A549 (cell line): ENCODE results near the gene FAM124B. TPM values are rescaled to one million over a fixed set of nuclear protein-coding genes. Genes with fewer than 3 reads are reported as not detected.
A peak's percentile ranks its signal among the peaks of the same experiment; 100 is the strongest.

Source experiments
- ATAC-seq, 2 experiments: fragments of 200-7000 bp in 1 of 2; fragments of >200 bp in 1 of 2; cut with Nextera tagmentation in 1 of 2; cut with Tn5 transposase in 1 of 2; 3 replicates each; pipeline versions ENCODE4 v1.8.0 to v1.9.1; 2018 to 2020; ENCODE audit warnings: mild to moderate bottlenecking in 1 of 2, moderate library complexity in 1 of 2
- CTCF ChIA-PET: fragments of 300-600 bp; sonication (Branson Sonifier 250); formaldehyde crosslinking; extraction: SDS; loops from one replicate; lab custom pipeline; 2021; ENCODE audit warnings: antibody characterized with exemption, inconsistent platforms; lab: Yijun Ruan, JAX
- POLR2A ChIA-PET: fragments of 350-600 bp; formaldehyde crosslinking; extraction: SDS; loops from one replicate; lab custom pipeline; 2021; ENCODE audit warnings: antibody characterized with exemption, inconsistent platforms; lab: Yijun Ruan, JAX
- DNase-seq, 2 experiments: peaks; one replicate each; pipeline versions ENCODE4 v3.0.0 to v3.0.0-alpha.2; 2011 to 2016; ENCODE audit warnings: low read depth in 1 of 2, low spot score in 1 of 2
- FAIRE-seq: peaks from 2 replicates; lab custom pipeline; 2011; peaks lifted over from hg19 to GRCh38; lab: Jason Lieb, UNC
- H3K27ac ChIP-seq, 2 experiments: fragments of >200 bp; sonication (Bioruptor Twin); formaldehyde crosslinking; 3 replicates each; pipeline ENCODE4 v1.5.1; 2016 to 2017
- H3K4me1 ChIP-seq: fragments of >200 bp; sonication (Bioruptor Twin); formaldehyde crosslinking; 3 replicates; pipeline ENCODE4 v1.6.1; 2016
- H3K4me2 ChIP-seq: fragments of >200 bp; sonication (Bioruptor Twin); formaldehyde crosslinking; 3 replicates; pipeline ENCODE4 v1.6.1; 2016
- H3K4me3 ChIP-seq: fragments of >200 bp; sonication (Bioruptor Twin); formaldehyde crosslinking; 3 replicates; pipeline ENCODE4 v1.5.1; 2016
- H3K9me3 ChIP-seq: fragments of >200 bp; sonication (Bioruptor Twin); formaldehyde crosslinking; 3 replicates; pipeline ENCODE4 v1.6.1; 2016
- CHD4 ChIP-seq: fragments of 200-600 bp; sonication (generic); IDR thresholded peaks from 2 replicates; pipeline ENCODE4 v1.6.1; 2016; ENCODE audit warnings: antibody characterized with exemption, mild to moderate bottlenecking, borderline replicate concordance
- EHMT2 ChIP-seq: fragments of 200-600 bp; sonication (generic); IDR thresholded peaks from 2 replicates; pipeline ENCODE4 v1.6.1; 2016; ENCODE audit warnings: antibody characterized with exemption, low read depth, mild to moderate bottlenecking, moderate library complexity
- FOSL2 ChIP-seq, 2 experiments: fragments of 450-650 bp in 1 of 2; fragments of >200 bp in 1 of 2; sonication (Bioruptor Twin) in 1 of 2; formaldehyde crosslinking; IDR thresholded peaks; 2 replicates each; pipeline versions ENCODE4 v1.5.0 to v1.6.1; 2016 to 2020; ENCODE audit warnings: mild to moderate bottlenecking in 1 of 2, moderate library complexity in 1 of 2
- FOXS1 ChIP-seq: fragments of 250-450 bp; sonication (Bioruptor Pico); IDR thresholded peaks from 2 replicates; pipeline ENCODE4 v1.5.0; 2020; ENCODE audit warnings: mild to moderate bottlenecking, moderate library complexity
- GATA3 ChIP-seq: IDR thresholded peaks from 2 replicates; pipeline ENCODE4 v1.6.1; 2012; ENCODE audit warnings: borderline replicate concordance
- HDAC2 ChIP-seq: fragments of 200-600 bp; sonication (generic); IDR thresholded peaks from 2 replicates; pipeline ENCODE4 v1.6.1; 2016
- HOXA7 ChIP-seq: fragments of 250-450 bp; sonication (Bioruptor Pico); IDR thresholded peaks from 2 replicates; pipeline ENCODE4 v1.5.0; 2020; ENCODE audit warnings: mild to moderate bottlenecking, moderate library complexity
- MAFK ChIP-seq: fragments of 450-650 bp; IDR thresholded peaks from 2 replicates; pipeline ENCODE4 v1.6.1; 2014; ENCODE audit not compliant: partially characterized antibody
- MAZ ChIP-seq: fragments of 150-350 bp; IDR thresholded peaks from 2 replicates; pipeline ENCODE4 v1.6.1; 2014; ENCODE audit warnings: antibody characterized with exemption, low read depth, low read length, borderline replicate concordance
- MYC ChIP-seq: IDR thresholded peaks from 2 replicates; pipeline ENCODE4 v1.6.1; 2012; ENCODE audit warnings: mild to moderate bottlenecking, inconsistent platforms, low read length, improper control_type of control experiment, borderline replicate concordance
- NFE2L2 ChIP-seq: fragments of 150-350 bp; conservative IDR thresholded peaks from 2 replicates; pipeline ENCODE4 v1.6.1; 2014; ENCODE audit warnings: low read length
- NR3C1 ChIP-seq: fragments of >200 bp; sonication (Bioruptor Twin); formaldehyde crosslinking; IDR thresholded peaks from 3 replicates; pipeline ENCODE4 v1.6.1; 2017
- POLR2A ChIP-seq: IDR thresholded peaks from 2 replicates; pipeline ENCODE4 v1.6.1; 2012; ENCODE audit warnings: mild to moderate bottlenecking, low read length
- RARB ChIP-seq: fragments of 250-450 bp; sonication (Bioruptor Pico); IDR thresholded peaks from 2 replicates; pipeline ENCODE4 v1.8.0; 2021; ENCODE audit warnings: mild to moderate bottlenecking, moderate library complexity
- RCOR1 ChIP-seq: fragments of 150-350 bp; IDR thresholded peaks from 2 replicates; pipeline ENCODE4 v1.6.1; 2014; ENCODE audit warnings: antibody characterized with exemption, low read length, low read depth
- RNF2 ChIP-seq: fragments of 200-600 bp; sonication (generic); IDR thresholded peaks from 2 replicates; pipeline ENCODE4 v1.6.1; 2016; ENCODE audit warnings: low read depth, mild to moderate bottlenecking, antibody characterized with exemption, moderate library complexity, borderline replicate concordance
- SMC3 ChIP-seq: fragments of >200 bp; sonication (Bioruptor Twin); formaldehyde crosslinking; IDR thresholded peaks from 3 replicates; pipeline ENCODE4 v1.6.1; 2018; ENCODE audit warnings: inconsistent platforms
- SREBF2 ChIP-seq: fragments of 450-650 bp; IDR thresholded peaks from 2 replicates; pipeline ENCODE4 v1.6.1; 2014; ENCODE audit warnings: mild to moderate bottlenecking, moderate library complexity
- TFCP2L1 ChIP-seq: fragments of 250-450 bp; sonication (Bioruptor Pico); IDR thresholded peaks from 2 replicates; pipeline ENCODE4 v1.5.0; 2021; ENCODE audit warnings: mild to moderate bottlenecking
- TP53 ChIP-seq: fragments of 250-450 bp; sonication (Bioruptor Pico); IDR thresholded peaks from 2 replicates; pipeline ENCODE4 v1.5.0; 2021; ENCODE audit warnings: mild to moderate bottlenecking, moderate library complexity
- ZC3H11A ChIP-seq: fragments of 450-650 bp; IDR thresholded peaks from 2 replicates; pipeline ENCODE4 v1.6.1; 2014; ENCODE audit warnings: antibody characterized with exemption, mild to moderate bottlenecking
- ZFP36 ChIP-seq: fragments of 450-650 bp; IDR thresholded peaks from 2 replicates; pipeline ENCODE4 v1.6.1; 2014; ENCODE audit warnings: borderline replicate concordance; ENCODE audit not compliant: partially characterized antibody
- ZNF302 ChIP-seq: fragments of 250-450 bp; sonication (Bioruptor Pico); IDR thresholded peaks from 2 replicates; pipeline ENCODE4 v1.9.0; 2021; ENCODE audit warnings: inconsistent platforms, mild to moderate bottlenecking, moderate library complexity
- WGBS: methylation state at CpG from one replicate; pipeline ENCODE4 v1.1.6; 2017; ENCODE audit errors: missing lambda C conversion rate; 5-methylcytosine and 5-hydroxymethylcytosine counted together
- polyA plus RNA-seq, 4 experiments: library from polyadenylated mRNA; depleted of rRNA in 3 of 4; stranded (reverse); fragments of >200 nt; fragmentation: RNase III in 1 of 4; extraction: RNeasy Plus Mini Kit Qiagen cat#74134 plus additional on column Dnase treatment in 1 of 4; gene quantifications; 2 replicates in 3 of 4; 3 replicates in 1 of 4; pipeline ENCODE4 v1.2.3, GENCODE V29; 2011 to 2017
- TF ChIP-seq, protein P1 (sequence below): fragments of 150-350 bp; IDR thresholded peaks from 2 replicates; pipeline ENCODE4 v1.6.1; 2014; ENCODE audit warnings: low read depth, mild to moderate bottlenecking, low read length
- TF ChIP-seq, protein P2 (sequence below): IDR thresholded peaks from 2 replicates; pipeline ENCODE4 v1.6.1; 2012; ENCODE audit warnings: low read depth, borderline replicate concordance
- TF ChIP-seq, protein P3 (sequence below): fragments of 450-650 bp; IDR thresholded peaks from 2 replicates; pipeline ENCODE4 v1.6.1; 2014; ENCODE audit warnings: antibody characterized with exemption

Gene FAM124B
- polyA plus RNA-seq, 2 of the 4 experiments (the other 2 are of a cell fraction), result not detected

GRCh38 chr2:224444021-224444420, 42.1 kb upstream of the FAM124B start (continued):
- TF ChIP-seq, protein P1, sequence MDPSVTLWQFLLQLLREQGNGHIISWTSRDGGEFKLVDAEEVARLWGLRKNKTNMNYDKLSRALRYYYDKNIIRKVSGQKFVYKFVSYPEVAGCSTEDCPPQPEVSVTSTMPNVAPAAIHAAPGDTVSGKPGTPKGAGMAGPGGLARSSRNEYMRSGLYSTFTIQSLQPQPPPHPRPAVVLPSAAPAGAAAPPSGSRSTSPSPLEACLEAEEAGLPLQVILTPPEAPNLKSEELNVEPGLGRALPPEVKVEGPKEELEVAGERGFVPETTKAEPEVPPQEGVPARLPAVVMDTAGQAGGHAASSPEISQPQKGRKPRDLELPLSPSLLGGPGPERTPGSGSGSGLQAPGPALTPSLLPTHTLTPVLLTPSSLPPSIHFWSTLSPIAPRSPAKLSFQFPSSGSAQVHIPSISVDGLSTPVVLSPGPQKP, result no peak
- TF ChIP-seq CHD4, result no peak
- TF ChIP-seq MAFK, result no peak
- no peak for TF ChIP-seq FOXS1

DNA sequence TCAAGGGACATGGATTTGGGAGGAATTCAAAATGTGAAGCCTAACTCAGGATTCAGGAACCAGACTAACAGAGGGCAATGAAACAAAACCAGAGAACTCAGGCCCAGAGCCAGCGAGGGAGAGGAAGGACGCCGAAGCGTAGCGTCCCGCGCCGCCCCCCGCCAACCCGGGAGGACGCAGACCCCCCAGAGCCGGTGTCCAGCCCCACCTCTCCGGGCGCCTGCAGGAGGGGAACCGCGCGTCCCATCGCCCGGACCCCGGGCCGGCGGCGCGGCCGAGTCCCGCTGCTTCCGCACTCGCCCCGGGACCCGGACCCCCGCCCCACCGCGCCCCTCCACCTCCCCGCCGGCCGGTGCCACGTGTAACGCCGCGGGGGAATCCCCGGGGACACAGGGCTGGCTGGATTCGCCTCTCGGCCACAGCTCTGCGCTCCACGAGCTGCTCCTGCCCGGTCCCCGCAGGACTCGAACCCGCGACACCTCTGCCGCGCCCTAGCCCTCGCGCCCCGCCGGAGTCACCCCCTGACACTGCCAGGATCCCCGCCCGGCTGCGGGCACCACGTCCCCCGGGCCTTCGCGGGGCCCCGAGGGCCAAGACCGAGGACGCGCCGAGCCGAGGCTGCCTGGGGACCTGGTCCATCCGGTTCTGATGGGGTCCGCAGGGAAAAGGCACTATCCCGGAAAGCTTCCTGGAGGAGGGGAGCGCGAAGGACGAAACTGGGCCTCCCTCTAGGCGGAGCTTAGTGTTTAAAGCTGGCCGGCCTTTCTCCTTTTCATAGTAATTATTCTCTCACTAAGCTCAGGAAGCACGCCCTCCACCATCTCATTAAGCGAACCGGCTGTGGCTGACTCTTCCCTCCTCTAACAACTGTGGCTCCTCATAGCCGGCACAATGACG, 40.4 kb upstream of the FAM124B start:
- ChIA-PET CTCF (interaction anchor here (0.5 kb wide), 1 partner anchor 22 kb away, joined by 4 read pairs; no protein-coding TSS in a partner anchor), POLR2A (interaction anchor here (1.4 kb wide), 1 partner anchor 43 kb away, joined by 5 read pairs; no protein-coding TSS in a partner anchor)
- Histone ChIP-seq H3K4me3 (peak overlapping the region; percentile 63), H3K9me3 (no peaks in the 10 kb centered on the region), H3K27ac (peak overlapping the region; percentile 72 to 88), H3K4me2 (peak overlapping the region; percentile 96), H3K4me1 (0 out of 3 replicates have a peak, but pooled peaks cover 7% of the 10 kb centered on the region)
- WGBS, result 49% methylated on average over 26 of the region's 82 CpGs
- ATAC-seq, result peak; percentile 43 to 70; a peak in 5 of 6 replicates
- DNase-seq, result no peak
- TF ChIP-seq ZFP36 (peak; percentile 13), MYC (no peak), POLR2A (no peak), NR3C1 (no peak)
- FAIRE-seq, result no peak

GRCh38 chr2:224440988-224441387, 39.1 kb upstream of the FAM124B start:
- Histone ChIP-seq H3K27ac (no peak overlapping the region), H3K9me3 (no peaks in the 10 kb centered on the region), H3K4me3 (no peak overlapping the region), H3K4me2 (no peak overlapping the region)
- no peak for FAIRE-seq
- POLR2A ChIA-PET, result no interaction called here
- CTCF ChIA-PET, result interaction anchor here (1.1 kb wide), 1 partner anchor 24 kb away, joined by 3 read pairs; no protein-coding TSS in a partner anchor
- 85% methylated on average over 5 of the region's 5 CpGs for WGBS
- DNase-seq, result no peak
- no peak for ATAC-seq
- TF ChIP-seq, protein P2, sequence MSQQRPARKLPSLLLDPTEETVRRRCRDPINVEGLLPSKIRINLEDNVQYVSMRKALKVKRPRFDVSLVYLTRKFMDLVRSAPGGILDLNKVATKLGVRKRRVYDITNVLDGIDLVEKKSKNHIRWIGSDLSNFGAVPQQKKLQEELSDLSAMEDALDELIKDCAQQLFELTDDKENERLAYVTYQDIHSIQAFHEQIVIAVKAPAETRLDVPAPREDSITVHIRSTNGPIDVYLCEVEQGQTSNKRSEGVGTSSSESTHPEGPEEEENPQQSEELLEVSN, result no peak
- no peak for TF ChIP-seq RARB (CRISPR knock-in tag)
- TF ChIP-seq SREBF2, result no peak
- TF ChIP-seq, all 56 proteins: peak for 0
- 0 out of 3 replicates have a peak, but pooled peaks cover 10% of the 10 kb centered on the region for H3K4me1 ChIP-seq

GRCh38 chr2:224438726-224439125, 36.8 kb upstream of the FAM124B start:
- DNase-seq, result no peak
- no peak for ATAC-seq
- no peak overlapping the region for H3K4me2 ChIP-seq
- no peak for FAIRE-seq
- H3K4me1 ChIP-seq, result 0 out of 3 replicates have a peak, but pooled peaks cover 10% of the 10 kb centered on the region
- no peak overlapping the region for H3K4me3 ChIP-seq
- no peak overlapping the region for H3K27ac ChIP-seq
- POLR2A ChIA-PET, result no interaction called here
- TF ChIP-seq GATA3 (no peak), ZNF302 (CRISPR knock-in tag) (no peak)
- TF ChIP-seq, all 56 proteins: peak for 0
- H3K9me3 ChIP-seq, result no peaks in the 10 kb centered on the region
- CTCF ChIA-PET, result interaction anchor here (1.2 kb wide), 1 partner anchor 212 kb away, joined by 3 read pairs; no protein-coding TSS in a partner anchor

DNA sequence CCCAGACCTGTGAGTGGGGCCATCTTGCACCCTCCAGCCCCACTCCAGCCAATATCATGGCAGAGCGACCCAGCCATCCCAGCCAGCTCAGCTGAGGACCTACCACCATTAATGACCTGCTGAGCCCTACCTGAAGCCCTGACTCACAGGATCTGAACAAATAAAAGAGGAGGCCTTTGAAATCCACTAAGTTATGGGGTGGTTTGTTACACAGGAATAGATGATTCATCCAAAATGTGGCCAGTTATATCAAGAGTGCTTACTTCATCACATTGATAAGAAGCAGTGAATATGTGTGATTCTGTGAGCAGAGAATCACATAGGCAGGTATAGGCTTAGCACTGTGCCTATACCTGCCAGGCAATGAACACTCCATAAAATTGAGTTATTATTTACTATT, 34.7 kb upstream of the FAM124B start:
- H3K9me3 ChIP-seq, result no peaks in the 10 kb centered on the region
- H3K27ac ChIP-seq, result no peak overlapping the region
- DNase-seq, result peak in 1 of 2 experiments; percentile 7
- no peak overlapping the region for H3K4me2 ChIP-seq
- TF ChIP-seq HOXA7, result no peak
- TF ChIP-seq MAZ, result no peak
- no peak for TF ChIP-seq HDAC2
- TF ChIP-seq NFE2L2, result no peak
- no peak for TF ChIP-seq SMC3
- TF ChIP-seq RNF2, result no peak
- no peak for TF ChIP-seq TP53 (CRISPR knock-in tag)
- no peak for TF ChIP-seq RCOR1
- TF ChIP-seq, protein P3, sequence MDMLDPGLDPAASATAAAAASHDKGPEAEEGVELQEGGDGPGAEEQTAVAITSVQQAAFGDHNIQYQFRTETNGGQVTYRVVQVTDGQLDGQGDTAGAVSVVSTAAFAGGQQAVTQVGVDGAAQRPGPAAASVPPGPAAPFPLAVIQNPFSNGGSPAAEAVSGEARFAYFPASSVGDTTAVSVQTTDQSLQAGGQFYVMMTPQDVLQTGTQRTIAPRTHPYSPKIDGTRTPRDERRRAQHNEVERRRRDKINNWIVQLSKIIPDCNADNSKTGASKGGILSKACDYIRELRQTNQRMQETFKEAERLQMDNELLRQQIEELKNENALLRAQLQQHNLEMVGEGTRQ, result no peak
- TF ChIP-seq ZC3H11A, result no peak
- TF ChIP-seq FOSL2 (IDR thresholded peaks at IDR 0.05), result no peak
- no peak for TF ChIP-seq FOSL2 (CRISPR knock-in tag; IDR thresholded peaks at IDR 0.05)
- TF ChIP-seq GATA3, result no peak
- TF ChIP-seq CHD4, result no peak
- no peak for TF ChIP-seq EHMT2
- TF ChIP-seq NR3C1, result no peak
- TF ChIP-seq TFCP2L1, result no peak
- H3K4me1 ChIP-seq, result 0 out of 3 replicates have a peak, but pooled peaks cover 3% of the 10 kb centered on the region
- no peak for FAIRE-seq
- ATAC-seq, result peak; percentile 32 to 51; a peak in 5 of 6 replicates
- no peak overlapping the region for H3K4me3 ChIP-seq
- CTCF ChIA-PET, result interaction anchor here (1.3 kb wide), 1 partner anchor 13 kb away, joined by 4 read pairs; no protein-coding TSS in a partner anchor
- POLR2A ChIA-PET, result no interaction called here
- 100% methylated on average over 1 of the region's 1 CpG for WGBS
